HepG2 (cell line): ENCODE measurements around the gene ZNF79. TPM values are rescaled to one million over a fixed set of nuclear protein-coding genes. Genes with fewer than 3 reads are reported as not detected.

ENCODE experiments used
- BRCA1 ChIP-seq: sonication (generic); formaldehyde crosslinking; IDR thresholded peaks from 2 replicates; pipeline ENCODE4 v1.4.0; 2020; ENCODE audit warnings: missing genetic modification reagents
- GATAD2A ChIP-seq: IDR thresholded peaks from 2 replicates; pipeline ENCODE4 v1.6.1; 2016
- HIVEP1 ChIP-seq: sonication (generic); formaldehyde crosslinking; IDR thresholded peaks from 2 replicates; pipeline ENCODE4 v1.4.0; 2020; ENCODE audit warnings: mild to moderate bottlenecking, missing genetic modification reagents
- KMT2B ChIP-seq: IDR thresholded peaks from 2 replicates; pipeline ENCODE4 v1.6.1; 2016; ENCODE audit warnings: missing genetic modification reagents, missing compliant biosample characterization
- MED8 ChIP-seq: sonication (generic); formaldehyde crosslinking; IDR thresholded peaks from 2 replicates; pipeline ENCODE4 v1.8.1; 2023; ENCODE audit warnings: mild to moderate bottlenecking, missing genetic modification reagents; ENCODE audit not compliant: insufficient replicate concordance
- NFRKB ChIP-seq: fragments of 450-650 bp; IDR thresholded peaks from 2 replicates; pipeline ENCODE4 v1.6.1; 2017
- PAF1 ChIP-seq: IDR thresholded peaks from 2 replicates; pipeline ENCODE4 v1.6.1; 2016; ENCODE audit warnings: missing genetic modification reagents, missing compliant biosample characterization
- PAXIP1 ChIP-seq: sonication (generic); formaldehyde crosslinking; conservative IDR thresholded peaks from 2 replicates; pipeline ENCODE4 v1.4.0; 2020; ENCODE audit warnings: mild to moderate bottlenecking, missing genetic modification reagents, moderate library complexity
- RAD51 ChIP-seq: fragments of 450-650 bp; IDR thresholded peaks from 2 replicates; pipeline ENCODE4 v1.6.1; 2016; ENCODE audit warnings: borderline replicate concordance
- SMAD3 ChIP-seq: sonication (generic); formaldehyde crosslinking; IDR thresholded peaks from 2 replicates; pipeline ENCODE4 v1.4.0; 2020; ENCODE audit warnings: missing genetic modification reagents
- ZFX ChIP-seq: sonication (generic); formaldehyde crosslinking; IDR thresholded peaks from 2 replicates; pipeline ENCODE4 v1.4.0; 2020; ENCODE audit warnings: mild to moderate bottlenecking, low read depth, missing genetic modification reagents, moderate library complexity
- ZNF235 ChIP-seq: sonication (generic); formaldehyde crosslinking; IDR thresholded peaks from 2 replicates; pipeline ENCODE4 v1.8.1; 2023; ENCODE audit warnings: mild to moderate bottlenecking, missing genetic modification reagents, borderline replicate concordance
- ZNF878 ChIP-seq: sonication (generic); formaldehyde crosslinking; IDR thresholded peaks from 2 replicates; pipeline ENCODE4 v1.8.1; 2023; ENCODE audit warnings: mild to moderate bottlenecking, missing genetic modification reagents, moderate library complexity
- polyA plus RNA-seq, 8 experiments: library from polyadenylated mRNA; depleted of rRNA in 3 of 8; stranded (reverse) in 7 of 8; unstranded in 1 of 8; fragments of >200 nt; fragmentation: Illumina TruSeq in 4 of 8; extraction: Trizol in 4 of 8; gene quantifications; 2 replicates each; pipeline versions ENCODE4 v1.2.1 to v1.2.3, GENCODE V29; 2011 to 2016; ENCODE audit warnings: low read depth in 4 of 8, missing spikeins in 1 of 8, mixed read lengths in 1 of 8; ENCODE audit not compliant: insufficient read depth in 1 of 8
- total RNA-seq, 5 experiments: library from RNA; depleted of rRNA; stranded (reverse); fragments of >200 nt; fragmentation: Illumina TruSeq; extraction: Trizol; gene quantifications; 2 replicates each; pipeline ENCODE4 v1.2.3, GENCODE V29; 2016; ENCODE audit warnings: low read depth in 1 of 5
- TF ChIP-seq, protein P1 (sequence below): sonication (generic); formaldehyde crosslinking; IDR thresholded peaks from 2 replicates; pipeline ENCODE4 v1.4.0; 2020; ENCODE audit warnings: missing genetic modification reagents
- TF ChIP-seq, protein P2 (sequence below): IDR thresholded peaks from 2 replicates; pipeline ENCODE4 v1.6.1; 2016; ENCODE audit warnings: low read depth, missing genetic modification reagents, missing compliant biosample characterization
- TF ChIP-seq, protein P3 (sequence below): IDR thresholded peaks from 2 replicates; pipeline ENCODE4 v1.6.1; 2016; ENCODE audit warnings: missing compliant biosample characterization, missing genetic modification reagents, borderline replicate concordance
- TF ChIP-seq, protein P4 (sequence below): sonication (generic); formaldehyde crosslinking; IDR thresholded peaks from 2 replicates; pipeline ENCODE4 v1.5.0; 2020; ENCODE audit warnings: missing genetic modification reagents

ZNF79 gene
- total and polyA plus RNA-seq, 2 of the 13 experiments (the other 11 are each of a cell fraction or from before 2014, with no cell fraction given): 3.7 to 8.1 TPM

- TF ChIP-seq KMT2B (peak; percentile 57; the same call in 1 of the 2 replicates), ZNF235 (CRISPR knock-in tag) (no peak), NFRKB (no peak), ZFX (CRISPR knock-in tag) (peak; percentile 41; the same call in 1 of the 2 replicates), PAXIP1 (CRISPR knock-in tag) (peak; percentile 85), GATAD2A (CRISPR knock-in tag) (peak; percentile 92), PAF1 (CRISPR knock-in tag) (no peak), BRCA1 (CRISPR knock-in tag) (no peak), RAD51 (no peak), ZNF878 (CRISPR knock-in tag) (no peak), SMAD3 (peak; percentile 62; the same call in 1 of the 2 replicates), MED8 (no peak), HIVEP1 (CRISPR knock-in tag) (no peak)
- TF ChIP-seq, protein P1, sequence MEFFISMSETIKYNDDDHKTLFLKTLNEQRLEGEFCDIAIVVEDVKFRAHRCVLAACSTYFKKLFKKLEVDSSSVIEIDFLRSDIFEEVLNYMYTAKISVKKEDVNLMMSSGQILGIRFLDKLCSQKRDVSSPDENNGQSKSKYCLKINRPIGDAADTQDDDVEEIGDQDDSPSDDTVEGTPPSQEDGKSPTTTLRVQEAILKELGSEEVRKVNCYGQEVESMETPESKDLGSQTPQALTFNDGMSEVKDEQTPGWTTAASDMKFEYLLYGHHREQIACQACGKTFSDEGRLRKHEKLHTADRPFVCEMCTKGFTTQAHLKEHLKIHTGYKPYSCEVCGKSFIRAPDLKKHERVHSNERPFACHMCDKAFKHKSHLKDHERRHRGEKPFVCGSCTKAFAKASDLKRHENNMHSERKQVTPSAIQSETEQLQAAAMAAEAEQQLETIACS (CRISPR knock-in tag): no peak
- TF ChIP-seq, protein P2, sequence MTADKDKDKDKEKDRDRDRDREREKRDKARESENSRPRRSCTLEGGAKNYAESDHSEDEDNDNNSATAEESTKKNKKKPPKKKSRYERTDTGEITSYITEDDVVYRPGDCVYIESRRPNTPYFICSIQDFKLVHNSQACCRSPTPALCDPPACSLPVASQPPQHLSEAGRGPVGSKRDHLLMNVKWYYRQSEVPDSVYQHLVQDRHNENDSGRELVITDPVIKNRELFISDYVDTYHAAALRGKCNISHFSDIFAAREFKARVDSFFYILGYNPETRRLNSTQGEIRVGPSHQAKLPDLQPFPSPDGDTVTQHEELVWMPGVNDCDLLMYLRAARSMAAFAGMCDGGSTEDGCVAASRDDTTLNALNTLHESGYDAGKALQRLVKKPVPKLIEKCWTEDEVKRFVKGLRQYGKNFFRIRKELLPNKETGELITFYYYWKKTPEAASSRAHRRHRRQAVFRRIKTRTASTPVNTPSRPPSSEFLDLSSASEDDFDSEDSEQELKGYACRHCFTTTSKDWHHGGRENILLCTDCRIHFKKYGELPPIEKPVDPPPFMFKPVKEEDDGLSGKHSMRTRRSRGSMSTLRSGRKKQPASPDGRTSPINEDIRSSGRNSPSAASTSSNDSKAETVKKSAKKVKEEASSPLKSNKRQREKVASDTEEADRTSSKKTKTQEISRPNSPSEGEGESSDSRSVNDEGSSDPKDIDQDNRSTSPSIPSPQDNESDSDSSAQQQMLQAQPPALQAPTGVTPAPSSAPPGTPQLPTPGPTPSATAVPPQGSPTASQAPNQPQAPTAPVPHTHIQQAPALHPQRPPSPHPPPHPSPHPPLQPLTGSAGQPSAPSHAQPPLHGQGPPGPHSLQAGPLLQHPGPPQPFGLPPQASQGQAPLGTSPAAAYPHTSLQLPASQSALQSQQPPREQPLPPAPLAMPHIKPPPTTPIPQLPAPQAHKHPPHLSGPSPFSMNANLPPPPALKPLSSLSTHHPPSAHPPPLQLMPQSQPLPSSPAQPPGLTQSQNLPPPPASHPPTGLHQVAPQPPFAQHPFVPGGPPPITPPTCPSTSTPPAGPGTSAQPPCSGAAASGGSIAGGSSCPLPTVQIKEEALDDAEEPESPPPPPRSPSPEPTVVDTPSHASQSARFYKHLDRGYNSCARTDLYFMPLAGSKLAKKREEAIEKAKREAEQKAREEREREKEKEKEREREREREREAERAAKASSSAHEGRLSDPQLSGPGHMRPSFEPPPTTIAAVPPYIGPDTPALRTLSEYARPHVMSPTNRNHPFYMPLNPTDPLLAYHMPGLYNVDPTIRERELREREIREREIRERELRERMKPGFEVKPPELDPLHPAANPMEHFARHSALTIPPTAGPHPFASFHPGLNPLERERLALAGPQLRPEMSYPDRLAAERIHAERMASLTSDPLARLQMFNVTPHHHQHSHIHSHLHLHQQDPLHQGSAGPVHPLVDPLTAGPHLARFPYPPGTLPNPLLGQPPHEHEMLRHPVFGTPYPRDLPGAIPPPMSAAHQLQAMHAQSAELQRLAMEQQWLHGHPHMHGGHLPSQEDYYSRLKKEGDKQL (CRISPR knock-in tag): peak; percentile 67; the same call in 1 of the 2 replicates
- TF ChIP-seq, protein P3, sequence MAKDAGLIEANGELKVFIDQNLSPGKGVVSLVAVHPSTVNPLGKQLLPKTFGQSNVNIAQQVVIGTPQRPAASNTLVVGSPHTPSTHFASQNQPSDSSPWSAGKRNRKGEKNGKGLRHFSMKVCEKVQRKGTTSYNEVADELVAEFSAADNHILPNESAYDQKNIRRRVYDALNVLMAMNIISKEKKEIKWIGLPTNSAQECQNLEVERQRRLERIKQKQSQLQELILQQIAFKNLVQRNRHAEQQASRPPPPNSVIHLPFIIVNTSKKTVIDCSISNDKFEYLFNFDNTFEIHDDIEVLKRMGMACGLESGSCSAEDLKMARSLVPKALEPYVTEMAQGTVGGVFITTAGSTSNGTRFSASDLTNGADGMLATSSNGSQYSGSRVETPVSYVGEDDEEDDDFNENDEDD (CRISPR knock-in tag): no peak
- TF ChIP-seq, protein P4, sequence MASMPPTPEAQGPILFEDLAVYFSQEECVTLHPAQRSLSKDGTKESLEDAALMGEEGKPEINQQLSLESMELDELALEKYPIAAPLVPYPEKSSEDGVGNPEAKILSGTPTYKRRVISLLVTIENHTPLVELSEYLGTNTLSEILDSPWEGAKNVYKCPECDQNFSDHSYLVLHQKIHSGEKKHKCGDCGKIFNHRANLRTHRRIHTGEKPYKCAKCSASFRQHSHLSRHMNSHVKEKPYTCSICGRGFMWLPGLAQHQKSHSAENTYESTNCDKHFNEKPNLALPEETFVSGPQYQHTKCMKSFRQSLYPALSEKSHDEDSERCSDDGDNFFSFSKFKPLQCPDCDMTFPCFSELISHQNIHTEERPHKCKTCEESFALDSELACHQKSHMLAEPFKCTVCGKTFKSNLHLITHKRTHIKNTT: no peak
Observed at GRCh38 chr9:127395497-127396252, 28.5 kb upstream of the ZNF79 start (continued).
